Coronary artery (tissue), 2 donors: ENCODE results near the gene IGSF9.

Experiments
- DNase-seq: peaks from one replicate; pipeline ENCODE4 v3.0.0-alpha.2; 2017; ENCODE audit warnings: low spot score
- H3K27ac ChIP-seq, 2 donors: fragments of 200-600 bp; sonication (generic); one replicate each; pipeline ENCODE4 v1.5.1; 2016 to 2019
- H3K4me3 ChIP-seq: fragments of 200-600 bp; sonication (generic); 2 replicates; pipeline ENCODE4 v1.5.1; 2016; ENCODE audit warnings: mild to moderate bottlenecking, moderate library complexity
- TF ChIP-seq, protein P1 (sequence below): fragments of 200-600 bp; sonication (generic); IDR thresholded peaks from one replicate; pipeline ENCODE4 v1.5.1; 2019; ENCODE audit warnings: antibody characterized with exemption

The IGSF9 gene

DNA sequence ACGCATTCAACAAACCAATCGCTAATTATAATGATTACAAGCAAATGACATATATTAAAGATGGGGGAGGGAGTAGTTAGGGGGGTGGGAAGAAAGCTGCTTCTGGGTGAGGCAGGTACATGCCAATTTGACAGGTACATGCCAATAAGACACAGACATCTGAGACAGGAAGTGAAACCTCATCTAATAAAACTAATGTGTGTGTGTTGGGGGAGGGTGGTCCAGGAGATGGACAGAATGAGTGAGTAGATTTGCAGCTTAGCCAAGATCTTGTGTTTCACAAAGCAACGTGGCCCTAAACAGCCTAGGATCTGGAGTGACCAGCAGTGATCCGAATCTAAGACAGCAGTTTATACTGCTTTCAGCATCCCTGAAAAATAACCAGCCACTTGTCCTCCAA, 56.2 kb downstream of the IGSF9 start:
- no peak overlapping the region for H3K4me3 ChIP-seq
- TF ChIP-seq, protein P1, sequence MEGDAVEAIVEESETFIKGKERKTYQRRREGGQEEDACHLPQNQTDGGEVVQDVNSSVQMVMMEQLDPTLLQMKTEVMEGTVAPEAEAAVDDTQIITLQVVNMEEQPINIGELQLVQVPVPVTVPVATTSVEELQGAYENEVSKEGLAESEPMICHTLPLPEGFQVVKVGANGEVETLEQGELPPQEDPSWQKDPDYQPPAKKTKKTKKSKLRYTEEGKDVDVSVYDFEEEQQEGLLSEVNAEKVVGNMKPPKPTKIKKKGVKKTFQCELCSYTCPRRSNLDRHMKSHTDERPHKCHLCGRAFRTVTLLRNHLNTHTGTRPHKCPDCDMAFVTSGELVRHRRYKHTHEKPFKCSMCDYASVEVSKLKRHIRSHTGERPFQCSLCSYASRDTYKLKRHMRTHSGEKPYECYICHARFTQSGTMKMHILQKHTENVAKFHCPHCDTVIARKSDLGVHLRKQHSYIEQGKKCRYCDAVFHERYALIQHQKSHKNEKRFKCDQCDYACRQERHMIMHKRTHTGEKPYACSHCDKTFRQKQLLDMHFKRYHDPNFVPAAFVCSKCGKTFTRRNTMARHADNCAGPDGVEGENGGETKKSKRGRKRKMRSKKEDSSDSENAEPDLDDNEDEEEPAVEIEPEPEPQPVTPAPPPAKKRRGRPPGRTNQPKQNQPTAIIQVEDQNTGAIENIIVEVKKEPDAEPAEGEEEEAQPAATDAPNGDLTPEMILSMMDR: no peak
- peak overlapping the region in 1 of 2 donors; percentile 77 for H3K27ac ChIP-seq
- DNase-seq: no peak

DNA sequence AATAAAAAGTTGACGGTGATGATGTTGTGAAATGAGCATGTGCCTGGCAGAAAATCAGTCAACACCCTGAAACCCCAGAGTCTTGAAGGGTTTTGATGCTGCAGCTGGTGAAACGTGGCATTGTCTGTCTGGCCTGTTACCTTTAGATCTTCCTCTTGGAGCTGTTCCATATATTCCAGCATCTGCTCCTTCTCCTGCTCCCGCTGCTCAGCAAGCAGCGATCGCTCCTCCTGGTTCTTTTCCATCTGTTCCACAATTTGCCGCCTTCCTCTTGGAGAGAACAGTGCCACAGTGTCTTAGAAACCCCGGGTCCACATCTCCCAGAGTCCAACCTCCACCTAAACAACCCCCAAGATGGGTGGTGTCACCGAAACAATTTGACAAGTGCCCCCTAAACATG, 61.1 kb downstream of the IGSF9 start:
- H3K27ac ChIP-seq: no peak overlapping the region
- TF ChIP-seq, protein P1: no peak
- no peak overlapping the region for H3K4me3 ChIP-seq
- DNase-seq: no peak

DNA sequence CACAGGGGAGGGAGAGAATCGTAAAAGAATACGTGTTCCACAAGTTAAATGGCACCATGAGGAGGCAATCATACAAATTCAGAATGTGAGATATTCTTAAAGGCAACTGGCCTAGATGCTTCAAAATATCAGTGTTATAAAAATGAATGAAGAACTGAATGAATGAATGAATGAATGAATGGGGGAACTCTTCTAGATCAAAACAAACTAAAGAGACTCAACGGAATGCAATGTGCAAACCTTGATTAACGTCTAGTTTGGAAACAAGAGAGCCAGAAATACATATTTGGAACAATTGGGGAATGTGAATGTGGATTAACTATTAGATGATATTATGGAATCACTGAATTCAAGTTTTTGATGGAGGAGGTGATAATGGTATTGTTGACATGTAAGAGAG, 62.3 kb downstream of the IGSF9 start:
- H3K27ac ChIP-seq: no peak overlapping the region
- H3K4me3 ChIP-seq: no peak overlapping the region
- TF ChIP-seq, protein P1: no peak
- DNase-seq: no peak

DNA sequence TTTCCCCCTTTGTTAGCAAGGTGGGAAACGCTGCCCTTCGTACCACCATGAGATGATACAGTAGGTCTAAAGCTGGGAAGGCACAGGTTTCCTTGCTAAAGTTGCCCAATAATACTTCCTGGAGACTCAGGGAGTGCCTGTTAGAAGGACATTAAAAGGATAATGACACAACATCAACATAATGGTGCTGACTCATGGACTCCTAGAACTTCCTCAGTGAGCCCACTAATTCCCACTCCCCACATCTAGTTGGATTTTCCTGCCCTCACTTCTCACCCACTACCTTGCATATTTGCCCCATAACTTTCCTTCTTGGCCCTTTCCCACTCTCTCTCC, 62.9 kb downstream of the IGSF9 start:
- Histone ChIP-seq H3K27ac (no peak overlapping the region), H3K4me3 (no peak overlapping the region)
- DNase-seq: no peak
- TF ChIP-seq, protein P1: no peak

DNA sequence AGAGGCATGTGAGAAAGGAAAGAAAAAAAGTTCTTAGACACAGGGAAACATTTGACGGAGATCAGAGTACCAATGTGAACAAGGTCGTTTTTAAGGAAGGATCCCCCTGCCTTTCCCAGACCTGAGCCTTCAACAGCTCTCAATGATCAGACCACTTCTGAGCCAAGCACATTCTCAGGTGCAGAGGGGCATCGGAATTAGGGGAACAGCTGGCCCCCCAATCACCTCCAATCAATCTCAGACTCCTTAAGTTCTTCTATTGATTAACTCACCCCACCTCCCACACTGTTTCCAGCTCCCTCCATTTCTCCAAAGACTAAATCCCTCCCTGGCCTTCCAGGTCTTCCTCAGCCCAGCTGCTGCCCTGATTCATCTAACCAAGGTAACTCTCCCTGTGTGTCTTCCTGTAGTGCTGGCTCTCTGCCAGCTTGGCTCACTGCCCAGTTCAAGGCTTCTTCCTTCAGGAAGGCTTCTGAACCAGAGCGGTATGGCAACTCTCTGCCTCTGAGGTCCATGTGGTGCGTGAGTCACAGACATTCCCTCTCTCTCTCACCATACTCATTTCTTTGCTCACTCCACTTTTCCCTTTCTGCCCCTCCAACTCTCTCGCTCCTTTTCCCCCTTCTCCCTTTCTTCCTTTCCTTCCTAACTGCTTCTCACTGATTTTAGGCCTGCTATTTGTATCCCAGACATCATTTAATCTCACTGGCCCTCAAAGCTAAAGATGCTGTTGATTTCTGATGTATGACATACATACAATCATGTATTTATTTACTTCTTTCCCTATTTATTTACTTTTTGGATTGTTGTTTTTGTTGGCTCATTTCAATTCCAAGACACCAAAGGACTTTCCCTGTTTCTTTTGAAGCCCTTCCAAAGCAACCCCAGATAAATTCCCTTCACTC, 63.5 kb downstream of the IGSF9 start:
- TF ChIP-seq, protein P1: no peak
- no peak for DNase-seq
- no peak overlapping the region for H3K27ac ChIP-seq
- no peak overlapping the region for H3K4me3 ChIP-seq

DNA sequence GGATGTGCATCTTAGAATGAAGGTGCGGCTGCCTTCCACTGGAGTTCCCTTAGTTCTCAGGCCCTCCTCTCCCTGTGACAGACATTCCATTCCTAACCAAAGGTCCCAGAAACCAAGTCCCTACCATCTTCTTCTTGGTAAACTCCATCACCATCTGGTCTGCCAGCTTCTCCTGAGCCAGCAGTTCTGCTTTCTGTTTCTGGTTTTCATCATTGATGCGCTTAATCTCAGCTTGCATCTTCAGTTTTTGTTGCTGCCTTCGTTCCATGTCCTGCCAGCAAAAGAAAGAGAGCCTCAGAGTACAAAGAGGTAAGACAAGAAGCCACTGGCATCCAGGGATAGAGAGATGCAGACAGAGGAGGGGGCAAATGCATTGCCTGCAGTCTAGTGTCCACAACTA, 65.0 kb downstream of the IGSF9 start:
- DNase-seq: no peak
- TF ChIP-seq, protein P1: no peak

DNA sequence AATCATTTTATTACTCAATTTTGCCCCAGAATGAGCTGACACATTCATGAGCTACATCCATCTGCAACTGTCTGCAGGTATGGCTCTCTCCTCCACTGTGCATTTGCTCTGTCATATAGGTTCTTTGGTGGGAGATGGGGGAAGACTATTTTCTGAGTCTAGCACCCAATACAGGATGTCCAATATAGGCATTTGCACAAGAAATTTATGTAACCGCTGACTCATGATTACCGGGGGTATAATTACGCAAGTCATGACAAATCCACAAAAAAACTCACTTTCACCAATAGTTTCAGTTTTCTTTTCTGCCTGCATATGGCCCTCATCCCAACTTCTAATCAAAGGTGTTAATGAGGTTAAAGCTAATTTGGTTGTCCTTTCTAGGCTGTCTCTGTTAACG, 65.4 kb downstream of the IGSF9 start:
- Histone ChIP-seq H3K27ac (no peak overlapping the region), H3K4me3 (no peak overlapping the region)
- TF ChIP-seq, protein P1: no peak
- DNase-seq: no peak

More for the DNA sequence above, 65.0 kb downstream of the IGSF9 start:
- H3K27ac ChIP-seq: no peak overlapping the region
- H3K4me3 ChIP-seq: no peak overlapping the region
